ENCODE data around the gene UTP15. TPM values are rescaled to one million over a fixed set of nuclear protein-coding genes. Genes with fewer than 3 reads are reported as not detected.
A peak's percentile ranks its signal among the peaks of the same experiment; 100 is the strongest.

Gene UTP15
- total and polyA plus RNA-seq, 2 donors from 2014 or later = 4.5 to 16.4 TPM

GRCh38 chr5:73596705-73597328 is 31.3 kb downstream of the UTP15 start:
- H3K27ac ChIP-seq (ENCODE audit: low read depth in 2 of 2, low read length in 2 of 2) = no peak overlapping the region
- H3K9ac ChIP-seq (ENCODE audit: low read length in 3 of 3) = no peak overlapping the region
- TF ChIP-seq CTCF (IDR thresholded peaks at IDR 0.05; ENCODE audit: borderline replicate concordance, extremely low read depth, insufficient read depth) = peak; percentile 28
- peaks cover 0 to 3% (median 0%) of the 10 kb centered on the region in 3 donors for H3K4me1 ChIP-seq (ENCODE audit: control insufficient read depth in 2 of 3, insufficient read depth in 2 of 3, low read depth in 1 of 3, low read length in 3 of 3)
- intact Hi-C loops (cut with DNase I) = no loop called here
- peak in 2 of 5 donors; percentile 20 to 32 for DNase-seq
- no peak for FAIRE-seq
- no peaks in the 10 kb centered on the region for H3K36me3 ChIP-seq (ENCODE audit: control insufficient read depth in 2 of 3, insufficient read depth in 3 of 3, low read length in 3 of 3)
- no peaks in the 10 kb centered on the region for H3K27me3 ChIP-seq (ENCODE audit: control insufficient read depth, insufficient read depth, low read length)
- H3K9me3 ChIP-seq (ENCODE audit: control insufficient read depth in 2 of 3, insufficient read depth in 1 of 3, low read length in 3 of 3) = no peaks in the 10 kb centered on the region
- no peak overlapping the region for H3K4me3 ChIP-seq (ENCODE audit: low read length in 3 of 3)

DNA sequence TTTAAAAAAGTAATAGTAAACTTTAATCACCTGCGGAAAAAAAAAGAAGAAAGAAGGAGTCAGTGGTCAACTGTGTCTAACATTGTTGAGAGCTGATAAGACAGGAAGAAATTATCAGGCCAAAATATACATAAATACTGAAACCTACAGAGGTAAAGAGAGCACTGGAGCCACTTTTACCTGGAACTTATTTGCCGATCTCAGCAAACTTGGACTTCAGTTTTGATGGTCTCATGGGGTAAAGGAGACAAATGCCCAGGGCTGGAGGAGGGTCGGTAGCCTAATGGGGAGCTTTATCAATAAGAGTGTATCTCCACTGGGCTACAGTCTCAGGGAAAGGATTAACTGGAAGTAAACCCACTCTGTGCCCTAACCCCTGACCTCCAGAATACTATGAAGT is 33.8 kb downstream of the UTP15 start:
- DNase-seq (no peak), FAIRE-seq (no peak)
- Histone ChIP-seq H3K4me1 (ENCODE audit: control insufficient read depth in 2 of 3, insufficient read depth in 2 of 3, low read depth in 1 of 3, low read length in 3 of 3) (peaks cover 0 to 3% (median 0%) of the 10 kb centered on the region in 3 donors), H3K36me3 (ENCODE audit: control insufficient read depth in 2 of 3, insufficient read depth in 3 of 3, low read length in 3 of 3) (no peaks in the 10 kb centered on the region), H3K27ac (ENCODE audit: low read depth in 2 of 2, low read length in 2 of 2) (no peak overlapping the region), H3K9me3 (ENCODE audit: control insufficient read depth in 2 of 3, insufficient read depth in 1 of 3, low read length in 3 of 3) (no peaks in the 10 kb centered on the region), H3K27me3 (ENCODE audit: control insufficient read depth, insufficient read depth, low read length) (no peaks in the 10 kb centered on the region), H3K4me3 (ENCODE audit: low read length in 3 of 3) (no peak overlapping the region), H3K9ac (ENCODE audit: low read length in 3 of 3) (no peak overlapping the region)
- intact Hi-C loops (cut with DNase I) = no loop called here
- TF ChIP-seq CTCF (IDR thresholded peaks at IDR 0.05; ENCODE audit: borderline replicate concordance, extremely low read depth, insufficient read depth) = no peak

DNA sequence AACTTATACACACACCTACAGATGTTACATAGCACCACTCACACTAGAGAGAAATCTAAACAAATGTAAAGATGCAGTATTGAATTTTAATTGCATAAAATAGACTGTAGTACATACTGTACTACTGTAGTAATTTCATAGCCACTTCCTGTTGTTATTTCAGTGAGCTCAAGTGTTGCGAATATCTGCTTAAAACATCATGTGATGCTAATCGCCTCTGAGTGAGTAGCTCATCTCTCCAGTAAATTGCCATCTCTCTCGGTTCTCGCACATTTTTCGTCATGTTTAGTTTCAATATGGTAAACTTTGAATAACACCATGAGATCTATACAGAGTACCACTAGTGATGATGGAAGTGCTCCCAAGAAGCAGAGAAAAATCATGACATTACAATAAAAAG is 38.5 kb downstream of the UTP15 start:
- Histone ChIP-seq H3K9me3 (ENCODE audit: control insufficient read depth in 2 of 3, insufficient read depth in 1 of 3, low read length in 3 of 3) (no peaks in the 10 kb centered on the region), H3K36me3 (ENCODE audit: control insufficient read depth in 2 of 3, insufficient read depth in 3 of 3, low read length in 3 of 3) (no peaks in the 10 kb centered on the region), H3K4me3 (ENCODE audit: low read length in 3 of 3) (no peak overlapping the region), H3K9ac (ENCODE audit: low read length in 3 of 3) (no peak overlapping the region), H3K27me3 (ENCODE audit: control insufficient read depth, insufficient read depth, low read length) (no peaks in the 10 kb centered on the region), H3K4me1 (ENCODE audit: control insufficient read depth in 2 of 3, insufficient read depth in 2 of 3, low read depth in 1 of 3, low read length in 3 of 3) (no peaks in the 10 kb centered on the region), H3K27ac (ENCODE audit: low read depth in 2 of 2, low read length in 2 of 2) (no peak overlapping the region)
- FAIRE-seq = no peak
- DNase-seq = no peak
- intact Hi-C loops (cut with DNase I) = no loop called here
- TF ChIP-seq CTCF (IDR thresholded peaks at IDR 0.05; ENCODE audit: borderline replicate concordance, extremely low read depth, insufficient read depth) = no peak

All from kidney (tissue), 14 donors.